ENCODE results near the gene SMIM8. TPM values are rescaled to one million over a fixed set of nuclear protein-coding genes. Genes with fewer than 3 reads are reported as not detected.

The SMIM8 gene
- total RNA-seq, 1 experiment from 2014 or later, result 10.8 TPM

GRCh38 chr6:87322304-87323212, at the start of gene SMIM8 (continued):
- TF ChIP-seq, protein P1, sequence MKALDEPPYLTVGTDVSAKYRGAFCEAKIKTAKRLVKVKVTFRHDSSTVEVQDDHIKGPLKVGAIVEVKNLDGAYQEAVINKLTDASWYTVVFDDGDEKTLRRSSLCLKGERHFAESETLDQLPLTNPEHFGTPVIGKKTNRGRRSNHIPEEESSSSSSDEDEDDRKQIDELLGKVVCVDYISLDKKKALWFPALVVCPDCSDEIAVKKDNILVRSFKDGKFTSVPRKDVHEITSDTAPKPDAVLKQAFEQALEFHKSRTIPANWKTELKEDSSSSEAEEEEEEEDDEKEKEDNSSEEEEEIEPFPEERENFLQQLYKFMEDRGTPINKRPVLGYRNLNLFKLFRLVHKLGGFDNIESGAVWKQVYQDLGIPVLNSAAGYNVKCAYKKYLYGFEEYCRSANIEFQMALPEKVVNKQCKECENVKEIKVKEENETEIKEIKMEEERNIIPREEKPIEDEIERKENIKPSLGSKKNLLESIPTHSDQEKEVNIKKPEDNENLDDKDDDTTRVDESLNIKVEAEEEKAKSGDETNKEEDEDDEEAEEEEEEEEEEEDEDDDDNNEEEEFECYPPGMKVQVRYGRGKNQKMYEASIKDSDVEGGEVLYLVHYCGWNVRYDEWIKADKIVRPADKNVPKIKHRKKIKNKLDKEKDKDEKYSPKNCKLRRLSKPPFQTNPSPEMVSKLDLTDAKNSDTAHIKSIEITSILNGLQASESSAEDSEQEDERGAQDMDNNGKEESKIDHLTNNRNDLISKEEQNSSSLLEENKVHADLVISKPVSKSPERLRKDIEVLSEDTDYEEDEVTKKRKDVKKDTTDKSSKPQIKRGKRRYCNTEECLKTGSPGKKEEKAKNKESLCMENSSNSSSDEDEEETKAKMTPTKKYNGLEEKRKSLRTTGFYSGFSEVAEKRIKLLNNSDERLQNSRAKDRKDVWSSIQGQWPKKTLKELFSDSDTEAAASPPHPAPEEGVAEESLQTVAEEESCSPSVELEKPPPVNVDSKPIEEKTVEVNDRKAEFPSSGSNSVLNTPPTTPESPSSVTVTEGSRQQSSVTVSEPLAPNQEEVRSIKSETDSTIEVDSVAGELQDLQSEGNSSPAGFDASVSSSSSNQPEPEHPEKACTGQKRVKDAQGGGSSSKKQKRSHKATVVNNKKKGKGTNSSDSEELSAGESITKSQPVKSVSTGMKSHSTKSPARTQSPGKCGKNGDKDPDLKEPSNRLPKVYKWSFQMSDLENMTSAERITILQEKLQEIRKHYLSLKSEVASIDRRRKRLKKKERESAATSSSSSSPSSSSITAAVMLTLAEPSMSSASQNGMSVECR (CRISPR knock-in tag; IDR thresholded peaks at IDR 0.05; ENCODE audit: borderline replicate concordance), result 0 out of 2 replicates have a peak, but pooled peaks have one; percentile 30
- TF ChIP-seq, protein P2, sequence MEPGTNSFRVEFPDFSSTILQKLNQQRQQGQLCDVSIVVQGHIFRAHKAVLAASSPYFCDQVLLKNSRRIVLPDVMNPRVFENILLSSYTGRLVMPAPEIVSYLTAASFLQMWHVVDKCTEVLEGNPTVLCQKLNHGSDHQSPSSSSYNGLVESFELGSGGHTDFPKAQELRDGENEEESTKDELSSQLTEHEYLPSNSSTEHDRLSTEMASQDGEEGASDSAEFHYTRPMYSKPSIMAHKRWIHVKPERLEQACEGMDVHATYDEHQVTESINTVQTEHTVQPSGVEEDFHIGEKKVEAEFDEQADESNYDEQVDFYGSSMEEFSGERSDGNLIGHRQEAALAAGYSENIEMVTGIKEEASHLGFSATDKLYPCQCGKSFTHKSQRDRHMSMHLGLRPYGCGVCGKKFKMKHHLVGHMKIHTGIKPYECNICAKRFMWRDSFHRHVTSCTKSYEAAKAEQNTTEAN (CRISPR knock-in tag; IDR thresholded peaks at IDR 0.05), result peak; percentile 82; the same call in 1 of the 2 replicates
- no peak for TF ChIP-seq ATF1 (CRISPR knock-in tag; IDR thresholded peaks at IDR 0.05)
- no peak for TF ChIP-seq SMAD4 (CRISPR knock-in tag; IDR thresholded peaks at IDR 0.05)
- TF ChIP-seq, protein P3, sequence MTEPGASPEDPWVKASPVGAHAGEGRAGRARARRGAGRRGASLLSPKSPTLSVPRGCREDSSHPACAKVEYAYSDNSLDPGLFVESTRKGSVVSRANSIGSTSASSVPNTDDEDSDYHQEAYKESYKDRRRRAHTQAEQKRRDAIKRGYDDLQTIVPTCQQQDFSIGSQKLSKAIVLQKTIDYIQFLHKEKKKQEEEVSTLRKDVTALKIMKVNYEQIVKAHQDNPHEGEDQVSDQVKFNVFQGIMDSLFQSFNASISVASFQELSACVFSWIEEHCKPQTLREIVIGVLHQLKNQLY (CRISPR knock-in tag; IDR thresholded peaks at IDR 0.05), result 0 out of 2 replicates have a peak, but pooled peaks have one; percentile 52
- no peak for TF ChIP-seq EMX1 (CRISPR knock-in tag; IDR thresholded peaks at IDR 0.05)
- TF ChIP-seq, protein P4, sequence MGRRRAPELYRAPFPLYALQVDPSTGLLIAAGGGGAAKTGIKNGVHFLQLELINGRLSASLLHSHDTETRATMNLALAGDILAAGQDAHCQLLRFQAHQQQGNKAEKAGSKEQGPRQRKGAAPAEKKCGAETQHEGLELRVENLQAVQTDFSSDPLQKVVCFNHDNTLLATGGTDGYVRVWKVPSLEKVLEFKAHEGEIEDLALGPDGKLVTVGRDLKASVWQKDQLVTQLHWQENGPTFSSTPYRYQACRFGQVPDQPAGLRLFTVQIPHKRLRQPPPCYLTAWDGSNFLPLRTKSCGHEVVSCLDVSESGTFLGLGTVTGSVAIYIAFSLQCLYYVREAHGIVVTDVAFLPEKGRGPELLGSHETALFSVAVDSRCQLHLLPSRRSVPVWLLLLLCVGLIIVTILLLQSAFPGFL (CRISPR knock-in tag; IDR thresholded peaks at IDR 0.05; ENCODE audit: borderline replicate concordance), result no peak
- 0 out of 2 replicates have a peak, but pooled peaks have one; percentile 61 for TF ChIP-seq IRF1 (CRISPR knock-in tag; IDR thresholded peaks at IDR 0.05)
- TF ChIP-seq, protein P5, sequence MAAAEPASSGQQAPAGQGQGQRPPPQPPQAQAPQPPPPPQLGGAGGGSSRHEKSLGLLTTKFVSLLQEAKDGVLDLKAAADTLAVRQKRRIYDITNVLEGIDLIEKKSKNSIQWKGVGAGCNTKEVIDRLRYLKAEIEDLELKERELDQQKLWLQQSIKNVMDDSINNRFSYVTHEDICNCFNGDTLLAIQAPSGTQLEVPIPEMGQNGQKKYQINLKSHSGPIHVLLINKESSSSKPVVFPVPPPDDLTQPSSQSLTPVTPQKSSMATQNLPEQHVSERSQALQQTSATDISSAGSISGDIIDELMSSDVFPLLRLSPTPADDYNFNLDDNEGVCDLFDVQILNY (CRISPR knock-in tag; IDR thresholded peaks at IDR 0.05), result peak; percentile 86; the same call in 1 of the 2 replicates
- no peak for TF ChIP-seq PRRX2 (CRISPR knock-in tag; IDR thresholded peaks at IDR 0.05)
- TF ChIP-seq, protein P6, sequence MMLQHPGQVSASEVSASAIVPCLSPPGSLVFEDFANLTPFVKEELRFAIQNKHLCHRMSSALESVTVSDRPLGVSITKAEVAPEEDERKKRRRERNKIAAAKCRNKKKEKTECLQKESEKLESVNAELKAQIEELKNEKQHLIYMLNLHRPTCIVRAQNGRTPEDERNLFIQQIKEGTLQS (CRISPR knock-in tag; conservative IDR thresholded peaks at IDR 0.05), result no peak
- TF ChIP-seq, protein P7, sequence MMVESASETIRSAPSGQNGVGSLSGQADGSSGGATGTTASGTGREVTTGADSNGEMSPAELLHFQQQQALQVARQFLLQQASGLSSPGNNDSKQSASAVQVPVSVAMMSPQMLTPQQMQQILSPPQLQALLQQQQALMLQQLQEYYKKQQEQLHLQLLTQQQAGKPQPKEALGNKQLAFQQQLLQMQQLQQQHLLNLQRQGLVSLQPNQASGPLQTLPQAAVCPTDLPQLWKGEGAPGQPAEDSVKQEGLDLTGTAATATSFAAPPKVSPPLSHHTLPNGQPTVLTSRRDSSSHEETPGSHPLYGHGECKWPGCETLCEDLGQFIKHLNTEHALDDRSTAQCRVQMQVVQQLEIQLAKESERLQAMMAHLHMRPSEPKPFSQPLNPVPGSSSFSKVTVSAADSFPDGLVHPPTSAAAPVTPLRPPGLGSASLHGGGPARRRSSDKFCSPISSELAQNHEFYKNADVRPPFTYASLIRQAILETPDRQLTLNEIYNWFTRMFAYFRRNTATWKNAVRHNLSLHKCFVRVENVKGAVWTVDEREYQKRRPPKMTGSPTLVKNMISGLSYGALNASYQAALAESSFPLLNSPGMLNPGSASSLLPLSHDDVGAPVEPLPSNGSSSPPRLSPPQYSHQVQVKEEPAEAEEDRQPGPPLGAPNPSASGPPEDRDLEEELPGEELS (CRISPR knock-in tag; IDR thresholded peaks at IDR 0.05), result peak; percentile 86
- TF ChIP-seq AR (CRISPR knock-in tag; IDR thresholded peaks at IDR 0.05), result no peak
- no peak for TF ChIP-seq OVOL2 (CRISPR knock-in tag; IDR thresholded peaks at IDR 0.05; ENCODE audit: borderline replicate concordance)
- TF ChIP-seq, protein P8, sequence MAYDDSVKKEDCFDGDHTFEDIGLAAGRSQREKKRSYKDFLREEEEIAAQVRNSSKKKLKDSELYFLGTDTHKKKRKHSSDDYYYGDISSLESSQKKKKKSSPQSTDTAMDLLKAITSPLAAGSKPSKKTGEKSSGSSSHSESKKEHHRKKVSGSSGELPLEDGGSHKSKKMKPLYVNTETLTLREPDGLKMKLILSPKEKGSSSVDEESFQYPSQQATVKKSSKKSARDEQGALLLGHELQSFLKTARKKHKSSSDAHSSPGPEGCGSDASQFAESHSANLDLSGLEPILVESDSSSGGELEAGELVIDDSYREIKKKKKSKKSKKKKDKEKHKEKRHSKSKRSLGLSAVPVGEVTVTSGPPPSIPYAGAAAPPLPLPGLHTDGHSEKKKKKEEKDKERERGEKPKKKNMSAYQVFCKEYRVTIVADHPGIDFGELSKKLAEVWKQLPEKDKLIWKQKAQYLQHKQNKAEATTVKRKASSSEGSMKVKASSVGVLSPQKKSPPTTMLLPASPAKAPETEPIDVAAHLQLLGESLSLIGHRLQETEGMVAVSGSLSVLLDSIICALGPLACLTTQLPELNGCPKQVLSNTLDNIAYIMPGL (CRISPR knock-in tag; IDR thresholded peaks at IDR 0.05), result peak; percentile 96
- TF ChIP-seq MYBL2 (CRISPR knock-in tag; IDR thresholded peaks at IDR 0.05), result 0 out of 2 replicates have a peak, but pooled peaks have one; percentile 62
- no peak for TF ChIP-seq ATF6 (CRISPR knock-in tag; IDR thresholded peaks at IDR 0.05)
